DOHH2 (cell line): Measurements from ENCODE around the gene ZNF627.

Source experiments
- EZH2phosphoT487 ChIP-seq: fragments of 200-600 bp; sonication (generic); IDR thresholded peaks from 2 replicates; pipeline ENCODE4 v1.6.1; 2017; ENCODE audit warnings: borderline replicate concordance, mild to moderate bottlenecking, antibody characterized with exemption, low read length, moderate library complexity, mixed read lengths
- TF ChIP-seq, protein P1 (sequence below): fragments of 200-600 bp; sonication (generic); IDR thresholded peaks from one replicate; pipeline ENCODE4 v1.5.1; 2014; ENCODE audit warnings: antibody characterized with exemption, mild to moderate bottlenecking, low read depth, low read length; ENCODE audit not compliant: poor library complexity, severe bottlenecking

DNA sequence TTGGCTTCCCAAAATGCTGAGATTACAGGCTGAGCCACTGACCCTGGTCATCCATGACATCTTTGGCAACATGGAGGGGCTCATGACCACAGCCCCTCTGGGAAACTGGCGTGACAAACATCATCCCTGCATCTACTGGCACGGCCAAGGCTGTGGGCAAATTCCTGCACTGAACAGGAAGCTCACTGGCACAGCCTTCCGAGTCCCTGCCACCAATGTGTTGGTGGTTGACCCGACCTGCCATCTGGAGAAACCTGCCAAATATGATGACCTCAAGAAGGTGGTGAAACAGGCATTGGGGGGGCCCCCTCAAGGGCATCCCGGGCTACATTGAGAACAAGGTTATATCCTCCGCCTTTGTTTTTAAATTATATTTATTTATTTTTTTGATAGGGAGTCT, 11.0 kb upstream of the ZNF627 start:
- TF ChIP-seq, protein P1, sequence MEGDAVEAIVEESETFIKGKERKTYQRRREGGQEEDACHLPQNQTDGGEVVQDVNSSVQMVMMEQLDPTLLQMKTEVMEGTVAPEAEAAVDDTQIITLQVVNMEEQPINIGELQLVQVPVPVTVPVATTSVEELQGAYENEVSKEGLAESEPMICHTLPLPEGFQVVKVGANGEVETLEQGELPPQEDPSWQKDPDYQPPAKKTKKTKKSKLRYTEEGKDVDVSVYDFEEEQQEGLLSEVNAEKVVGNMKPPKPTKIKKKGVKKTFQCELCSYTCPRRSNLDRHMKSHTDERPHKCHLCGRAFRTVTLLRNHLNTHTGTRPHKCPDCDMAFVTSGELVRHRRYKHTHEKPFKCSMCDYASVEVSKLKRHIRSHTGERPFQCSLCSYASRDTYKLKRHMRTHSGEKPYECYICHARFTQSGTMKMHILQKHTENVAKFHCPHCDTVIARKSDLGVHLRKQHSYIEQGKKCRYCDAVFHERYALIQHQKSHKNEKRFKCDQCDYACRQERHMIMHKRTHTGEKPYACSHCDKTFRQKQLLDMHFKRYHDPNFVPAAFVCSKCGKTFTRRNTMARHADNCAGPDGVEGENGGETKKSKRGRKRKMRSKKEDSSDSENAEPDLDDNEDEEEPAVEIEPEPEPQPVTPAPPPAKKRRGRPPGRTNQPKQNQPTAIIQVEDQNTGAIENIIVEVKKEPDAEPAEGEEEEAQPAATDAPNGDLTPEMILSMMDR: no peak
- no peak for TF ChIP-seq EZH2phosphoT487
